ENCODE measurements around the gene CSF1.
"Not testable (repeated sequence)": the region's sequence is repeated elsewhere in the genome, so short reads cannot be mapped to it uniquely, and the experiment has no call there.

The CSF1 gene

DNA sequence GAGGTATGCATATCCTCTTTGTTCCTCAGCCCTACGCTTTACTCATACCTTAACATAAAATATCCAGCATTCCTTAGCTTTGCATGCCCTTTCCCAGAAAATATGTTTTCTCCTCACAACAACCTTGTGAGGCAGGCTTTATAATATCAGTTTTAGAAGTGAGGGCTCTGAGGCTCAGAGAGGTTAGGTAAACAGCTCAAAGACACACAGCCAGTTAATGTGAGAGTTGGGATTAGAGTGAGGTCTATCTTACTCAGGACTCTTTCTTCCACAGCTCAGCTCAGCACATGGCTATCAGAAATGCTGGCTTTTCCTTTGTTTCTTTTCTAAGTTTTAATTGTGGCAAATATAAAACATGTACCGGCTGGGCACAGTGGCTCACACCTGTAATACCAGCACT lies 27.9 kb downstream of the CSF1 start:
- no peak for DNase-seq (ENCODE audit: low read depth)

DNA sequence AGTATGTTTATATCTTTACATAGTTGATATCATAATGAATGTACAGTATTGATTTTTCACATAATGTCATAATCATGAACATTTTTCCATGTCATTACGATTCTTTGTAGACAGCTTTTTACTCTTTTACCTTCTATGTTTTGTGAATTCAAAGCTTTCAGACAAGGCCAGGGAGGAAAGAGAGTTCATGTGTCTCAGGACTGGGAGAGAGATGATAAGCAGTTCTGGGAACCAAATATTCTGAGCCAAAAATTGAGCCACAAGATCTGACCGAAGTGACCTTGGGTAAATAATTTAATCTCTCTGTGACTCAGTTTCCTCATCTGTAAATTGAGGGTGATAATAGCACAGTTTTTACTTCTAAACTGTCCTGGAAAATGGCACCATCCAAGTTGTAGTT lies 31.8 kb downstream of the CSF1 start:
- no peak for DNase-seq (ENCODE audit: low read depth)

DNA sequence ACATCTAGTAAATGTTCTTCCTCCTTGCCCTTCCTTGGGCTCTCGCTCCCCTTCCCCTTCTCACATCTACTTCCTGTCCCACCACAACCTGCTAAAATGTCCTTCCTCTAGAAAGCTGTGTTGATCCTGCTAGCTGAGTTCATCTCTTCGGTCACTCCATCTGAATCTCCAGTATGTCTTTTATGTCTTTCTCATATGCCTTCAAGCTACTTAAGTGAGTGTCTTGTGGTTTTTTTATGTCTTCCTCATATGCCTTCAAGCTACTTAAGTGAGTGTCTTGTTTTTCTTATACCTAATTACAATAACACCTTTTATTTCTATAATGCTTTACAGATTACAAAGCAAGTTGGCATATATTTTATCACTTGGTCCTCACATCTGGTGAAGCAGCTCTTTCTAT lies 33.9 kb downstream of the CSF1 start:
- peak; percentile 70 for DNase-seq (ENCODE audit: low read depth)

DNA sequence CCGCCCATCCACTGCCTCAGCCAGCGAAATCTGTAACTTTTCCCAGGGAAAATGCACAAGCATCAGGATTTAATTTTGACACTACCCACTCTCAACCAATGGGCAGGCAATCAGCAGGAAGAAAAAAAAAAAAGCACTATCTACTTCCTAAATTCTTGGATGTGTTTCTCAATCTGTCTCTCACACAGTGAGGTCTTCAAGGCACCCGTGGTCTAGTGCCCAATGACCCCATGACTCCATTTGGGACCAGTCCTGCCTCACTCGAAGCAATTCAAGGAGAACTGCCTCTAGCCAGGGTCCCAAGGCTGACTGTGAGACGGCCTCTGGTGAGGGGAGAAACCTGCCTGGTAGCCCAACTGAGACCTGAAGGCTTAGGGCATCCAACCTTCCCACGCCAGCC lies 35.9 kb downstream of the CSF1 start:
- no peak for DNase-seq (ENCODE audit: low read depth)

DNA sequence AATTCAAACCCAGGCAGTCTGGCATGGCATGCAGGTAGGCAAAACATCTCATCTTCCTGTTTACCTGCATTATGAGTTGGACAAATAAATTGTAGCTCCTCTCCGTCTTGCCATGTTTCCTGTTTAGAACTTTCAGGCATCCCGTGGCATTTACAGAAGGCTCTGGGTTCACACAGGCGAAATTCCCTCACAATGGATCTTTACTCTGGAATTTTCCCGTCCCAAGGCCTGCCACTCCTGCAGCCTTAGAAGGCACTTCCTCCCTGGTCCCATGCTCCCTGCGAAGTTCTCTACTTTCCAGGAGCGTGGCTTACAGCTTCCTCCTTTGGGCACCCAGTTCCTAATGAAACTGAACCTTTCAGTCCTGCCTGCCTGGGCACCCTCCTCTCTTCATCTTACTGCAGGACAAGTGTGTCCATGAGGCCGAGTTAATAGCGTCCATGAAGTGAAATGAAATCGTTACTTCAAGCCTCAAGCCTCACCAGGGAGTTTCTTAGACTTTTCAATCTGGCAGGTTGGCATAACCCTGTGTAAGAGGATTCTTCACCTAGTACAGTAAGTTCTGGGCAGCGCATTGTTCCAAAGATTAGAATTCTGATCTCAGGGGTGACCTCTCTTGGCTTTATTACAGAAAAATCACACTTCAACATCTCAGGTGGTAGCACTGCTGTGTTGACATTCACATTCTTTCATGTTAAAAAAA lies 37.1 kb downstream of the CSF1 start:
- DNase-seq (ENCODE audit: low read depth): no peak

DNA sequence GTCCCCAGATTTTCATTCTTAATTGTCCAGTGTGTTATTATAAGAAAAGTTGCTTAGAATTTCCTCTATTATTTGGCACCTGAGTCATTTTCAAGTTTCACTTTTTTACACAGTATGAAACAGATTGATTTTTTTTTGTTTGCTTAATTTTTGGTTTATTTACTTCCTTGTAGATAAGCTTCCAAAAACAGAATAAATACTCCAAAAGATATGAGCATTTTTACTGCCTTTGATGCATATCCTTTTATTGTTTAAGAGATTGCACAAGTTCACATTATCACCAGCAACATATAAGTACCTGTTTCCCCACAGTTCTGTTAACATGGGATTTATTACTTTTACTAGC lies 37.6 kb downstream of the CSF1 start:
- DNase-seq (ENCODE audit: low read depth): no peak

DNA sequence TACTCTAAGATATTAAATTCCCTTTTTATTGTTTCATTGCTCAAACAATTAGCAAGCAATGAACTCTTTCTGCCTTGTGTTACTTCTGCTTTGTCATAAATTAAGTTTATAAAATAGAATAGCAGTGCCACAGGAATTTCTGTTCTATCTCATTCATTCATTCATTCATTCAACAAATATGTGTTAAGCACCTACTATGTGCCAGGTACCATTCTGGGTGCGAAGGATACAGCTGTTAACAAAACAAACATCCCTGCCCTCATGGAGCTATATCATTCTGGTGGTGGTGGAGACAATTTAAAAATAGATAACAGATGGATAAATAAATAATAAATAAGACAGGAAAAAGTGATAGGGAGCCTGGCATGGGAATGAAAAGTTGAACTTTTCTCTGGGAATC lies 39.4 kb downstream of the CSF1 start:
- DNase-seq (ENCODE audit: low read depth): no peak

DNA sequence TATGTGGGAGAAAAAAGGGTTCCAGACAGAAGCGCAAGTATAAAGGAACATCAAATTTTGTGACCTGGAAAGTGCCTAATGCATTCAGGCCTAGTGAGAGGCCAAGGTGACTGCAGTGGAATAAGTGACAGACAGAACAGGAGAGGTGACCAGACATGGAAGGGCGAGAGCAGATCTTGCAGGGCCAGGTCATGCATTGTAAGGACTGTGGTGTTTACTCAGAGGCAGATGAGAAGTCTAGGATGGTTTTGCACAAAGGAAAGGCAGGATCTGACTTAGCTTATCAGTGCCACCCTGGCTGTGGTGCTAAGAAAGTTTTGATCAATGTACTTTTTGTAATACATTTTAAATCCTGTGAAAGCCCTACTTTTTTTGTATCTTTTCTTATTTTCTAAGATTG lies 39.9 kb downstream of the CSF1 start:
- DNase-seq (ENCODE audit: low read depth): no peak

DNA sequence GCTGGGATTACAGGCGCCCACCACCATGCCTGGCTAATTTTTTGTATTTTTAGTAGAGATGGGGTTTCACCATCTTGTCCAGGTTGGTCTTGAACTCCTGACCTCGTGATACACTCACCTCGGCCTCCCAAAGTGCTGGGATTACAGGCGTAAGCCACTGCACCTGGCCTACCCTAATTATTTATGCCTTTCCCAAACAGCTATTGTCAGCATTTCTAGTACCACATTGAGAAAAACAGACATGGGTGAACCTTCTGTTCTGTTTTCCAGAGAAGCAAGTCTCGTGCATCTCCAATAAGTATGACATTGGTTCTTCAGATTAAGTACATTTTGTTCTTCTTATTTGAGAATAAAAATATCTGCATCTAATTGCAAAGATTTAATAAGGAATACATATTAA lies 40.9 kb downstream of the CSF1 start:
- not testable (repeated sequence) for DNase-seq (ENCODE audit: low read depth)

DNA sequence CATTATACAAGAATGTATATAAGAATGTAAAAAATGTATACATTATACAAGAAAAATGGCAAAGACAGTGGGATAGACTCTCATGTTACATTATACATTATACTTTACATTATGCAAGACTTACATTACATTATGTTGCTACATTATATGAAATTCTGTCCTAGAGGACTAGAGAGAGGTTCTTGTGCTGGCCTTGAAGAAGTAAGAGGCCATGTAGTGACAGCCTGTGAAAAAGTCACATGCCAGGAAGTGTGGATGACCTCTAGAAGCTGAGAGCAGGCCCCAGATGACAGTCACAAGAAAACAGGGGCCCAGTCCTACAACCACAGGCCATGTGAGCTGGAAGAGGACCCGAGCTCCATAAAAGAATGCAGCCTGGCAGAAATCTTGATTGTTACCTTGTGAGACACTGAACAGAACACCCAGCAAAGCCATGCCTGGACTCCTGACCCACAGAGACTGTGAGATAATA lies 43.4 kb downstream of the CSF1 start:
- DNase-seq (ENCODE audit: low read depth): no peak

DNA sequence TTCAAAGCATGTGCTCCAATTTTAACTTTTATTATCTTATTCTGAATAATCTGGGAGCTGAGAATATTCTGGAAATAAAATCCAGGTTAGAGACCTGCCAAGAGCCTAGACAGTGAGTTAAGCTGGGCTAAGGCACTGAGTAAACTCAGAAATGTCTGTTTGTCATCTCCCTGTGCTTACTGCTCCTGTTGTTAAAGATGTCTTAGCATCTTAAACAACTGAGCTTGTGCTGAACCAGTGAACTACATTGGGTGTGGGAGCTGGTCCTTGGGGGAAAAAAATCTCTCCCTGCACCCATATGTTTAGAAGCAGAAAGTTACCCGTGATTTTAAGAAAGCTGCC lies 49.0 kb downstream of the CSF1 start:
- DNase-seq (ENCODE audit: low read depth): no peak

DNA sequence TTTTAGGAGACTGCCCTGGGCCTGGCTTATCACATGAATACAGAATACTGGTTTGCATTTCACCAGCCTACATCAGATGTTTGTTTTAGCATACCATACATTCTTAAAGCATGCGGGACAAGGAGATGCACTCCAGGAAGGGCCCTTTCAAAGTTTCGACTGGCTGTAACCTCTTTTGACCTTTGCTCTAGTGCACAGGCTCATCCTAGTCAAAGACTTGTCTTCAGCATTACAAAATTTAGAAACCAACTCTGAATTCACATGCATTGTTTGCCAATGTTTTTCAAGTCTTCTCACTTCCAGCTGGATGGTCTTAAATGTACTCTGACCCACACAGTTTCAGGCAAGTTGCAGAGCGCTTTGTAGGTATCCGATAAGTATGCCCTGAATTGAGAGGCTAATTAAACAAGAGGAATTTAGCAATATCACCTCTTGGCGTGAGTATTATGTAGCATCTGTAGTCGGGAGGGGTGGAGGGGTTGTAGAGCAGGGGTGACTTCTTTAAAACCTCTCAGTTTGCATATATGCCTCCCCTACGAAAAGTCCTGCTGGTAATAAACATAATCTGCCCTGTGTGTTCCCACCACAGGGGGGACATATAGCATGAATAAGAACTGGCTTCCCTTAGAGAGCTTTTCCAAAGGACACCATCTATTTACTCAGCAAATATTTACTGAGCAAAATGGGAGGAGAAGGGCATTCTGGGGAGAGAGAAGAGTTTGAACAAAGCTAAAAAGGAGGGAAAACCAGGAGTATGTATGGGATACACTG lies 49.5 kb downstream of the CSF1 start:
- peak; percentile 92 for DNase-seq (ENCODE audit: low read depth)

DNA sequence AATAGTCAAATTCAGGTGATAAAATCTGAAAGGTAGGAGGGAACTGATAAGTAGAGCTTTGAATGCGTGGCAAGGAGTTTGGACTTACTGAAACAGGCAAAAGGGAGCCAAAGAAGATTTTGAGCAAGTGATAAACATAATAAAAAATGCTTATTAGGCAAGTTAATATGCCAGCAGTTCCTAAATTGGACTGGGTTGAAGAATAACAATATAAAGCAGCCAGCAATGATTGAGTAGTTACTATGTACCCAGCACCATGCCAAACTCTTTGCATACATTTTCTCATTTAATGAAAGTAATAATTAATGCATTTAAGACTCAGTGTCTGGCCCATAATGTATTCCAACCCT lies 50.1 kb downstream of the CSF1 start:
- no peak for DNase-seq (ENCODE audit: low read depth)

DNA sequence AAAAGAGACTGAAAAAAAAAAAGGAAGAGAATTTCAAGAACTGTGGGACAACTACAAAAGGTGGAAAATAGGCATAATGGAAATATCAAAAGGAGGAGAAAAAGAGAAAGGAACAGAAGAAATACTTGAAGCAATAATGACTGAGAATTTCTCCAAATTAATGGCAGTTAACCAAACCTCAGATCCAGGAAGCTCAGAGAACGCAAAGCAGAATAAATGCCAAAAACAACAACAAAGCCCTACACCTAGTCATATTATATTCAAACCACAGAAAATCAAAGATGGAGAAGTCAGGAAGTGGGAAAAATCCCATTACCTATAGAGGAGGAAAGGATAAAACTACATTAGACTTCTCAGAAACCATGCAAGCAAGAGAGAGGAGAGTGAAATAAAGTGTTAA lies 53.2 kb downstream of the CSF1 start:
- DNase-seq (ENCODE audit: low read depth): no peak

DNA sequence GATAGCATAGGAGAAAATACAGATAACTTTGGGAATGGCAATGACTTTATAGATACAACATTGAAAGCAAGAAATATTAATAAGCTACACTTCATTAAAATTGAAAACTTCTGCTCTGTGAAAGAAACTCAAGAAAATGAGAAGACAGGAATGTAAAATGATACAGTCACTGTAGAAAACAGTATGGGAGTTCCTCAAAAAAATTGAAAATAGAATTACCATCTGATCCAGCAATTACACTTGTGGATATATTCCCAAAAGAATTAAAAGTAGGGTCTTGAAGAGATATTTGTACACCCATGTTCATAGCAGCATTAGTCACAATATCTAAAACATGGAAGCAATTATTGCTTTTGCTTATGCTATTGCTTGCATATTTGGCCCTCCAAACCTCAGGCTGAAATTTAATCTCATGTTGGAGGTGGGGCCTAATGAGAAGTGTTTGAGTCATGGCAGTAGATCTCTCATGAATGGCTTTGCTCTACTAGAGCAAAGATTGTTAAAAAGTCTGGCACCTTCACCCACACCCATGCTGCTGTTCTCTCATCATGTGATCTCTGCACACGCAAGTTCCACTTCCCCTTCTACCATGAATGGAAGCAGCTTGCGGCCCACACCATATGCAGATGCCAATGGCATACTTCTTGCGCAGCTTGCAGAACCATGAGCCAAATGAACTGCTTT lies 58.6 kb downstream of the CSF1 start:
- peak; percentile 80 for DNase-seq (ENCODE audit: low read depth)

DNA sequence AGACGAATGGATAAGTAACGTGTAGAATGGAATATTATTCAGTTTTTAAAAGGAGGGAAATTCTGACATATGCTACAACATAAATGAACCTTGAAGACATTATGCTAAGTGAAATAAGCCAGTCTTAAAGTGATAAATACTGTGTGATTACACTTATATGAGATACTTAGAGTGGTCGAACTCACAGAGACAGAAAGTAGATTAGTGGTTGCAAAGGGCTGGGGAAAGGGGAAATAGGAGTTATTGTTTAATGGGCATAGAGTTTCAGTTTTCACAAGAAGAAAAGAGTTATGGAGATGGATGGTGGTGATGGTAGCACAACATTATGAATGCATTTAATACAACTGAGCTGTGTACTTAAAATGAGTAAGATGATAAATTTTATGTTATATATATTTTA lies 59.3 kb downstream of the CSF1 start:
- no peak for DNase-seq (ENCODE audit: low read depth)

DNA sequence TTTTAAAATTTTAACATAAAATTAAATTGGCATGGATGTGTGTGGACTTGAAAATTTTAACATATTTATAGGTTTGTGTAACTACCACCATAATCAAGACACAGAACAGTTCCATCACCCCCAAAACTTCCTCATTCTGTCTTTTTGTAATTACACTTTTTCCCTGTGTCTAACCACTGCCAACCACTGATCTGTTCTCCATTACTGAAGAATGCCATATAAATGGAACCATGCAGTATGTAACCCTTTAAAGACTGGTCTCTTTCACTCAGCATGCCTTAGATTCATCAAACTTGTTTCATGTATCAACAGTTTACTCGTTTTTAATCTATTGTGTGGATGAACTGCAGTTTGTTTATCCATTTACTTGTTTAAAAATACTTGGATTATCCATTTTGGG lies 60.9 kb downstream of the CSF1 start:
- DNase-seq (ENCODE audit: low read depth): no peak

DNA sequence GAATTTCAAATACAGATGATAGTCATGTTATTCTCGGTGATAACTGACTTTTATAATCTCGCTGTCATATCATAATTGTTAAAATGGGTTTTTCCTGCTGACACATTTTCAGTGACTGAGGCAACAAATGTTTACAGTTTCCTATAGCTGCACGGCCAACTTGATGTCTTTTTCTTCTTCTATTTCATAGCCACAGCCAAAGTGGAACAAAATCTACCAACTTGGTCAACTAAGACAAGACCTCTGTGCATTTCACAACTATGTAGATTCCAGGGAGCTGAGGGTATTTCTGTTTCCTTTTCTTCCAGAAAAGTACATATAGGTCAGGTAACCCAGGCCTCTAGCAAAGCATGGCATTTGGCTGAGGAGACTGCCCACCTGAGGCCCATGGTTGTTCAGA lies 63.5 kb downstream of the CSF1 start:
- DNase-seq (ENCODE audit: low read depth): no peak

DNA sequence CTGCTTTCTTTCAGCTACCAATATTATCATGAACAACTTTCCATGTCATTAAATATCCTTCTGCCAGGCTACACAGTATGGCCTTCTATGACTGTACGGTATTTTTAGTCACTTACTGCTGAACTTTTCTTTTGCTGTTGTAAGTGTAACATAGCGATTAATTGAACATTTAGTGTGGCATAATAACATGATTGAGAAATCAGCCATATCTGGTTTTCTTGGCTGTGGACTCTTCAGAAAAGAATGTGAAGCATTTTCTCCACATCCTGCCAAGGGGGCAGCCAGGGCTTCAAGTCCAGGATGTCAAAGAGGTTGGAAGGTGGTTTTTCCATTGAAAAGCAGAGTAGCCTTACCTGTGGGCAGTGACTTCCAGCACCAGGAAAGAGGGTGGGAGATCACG lies 65.1 kb downstream of the CSF1 start:
- DNase-seq (ENCODE audit: low read depth): peak; percentile 94

DNA sequence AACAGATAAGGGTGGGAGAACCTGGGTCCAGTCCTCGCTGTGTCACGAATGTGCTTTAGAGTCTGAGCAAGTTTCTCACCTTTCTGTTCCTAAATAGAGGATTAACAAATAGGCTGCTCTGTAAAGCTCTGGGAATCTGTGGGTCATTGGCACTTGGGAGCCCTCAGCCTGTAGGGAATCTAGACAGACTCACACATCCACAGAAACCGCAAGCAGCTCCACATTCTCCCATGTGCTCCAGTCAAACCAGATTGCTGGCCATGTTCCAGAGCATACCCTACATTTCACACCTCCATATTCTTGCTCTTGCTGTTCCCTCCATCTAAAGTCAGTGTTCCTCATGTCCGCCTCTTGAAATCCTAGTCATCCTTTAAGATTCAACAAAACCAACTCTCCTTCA lies 66.1 kb downstream of the CSF1 start:
- DNase-seq (ENCODE audit: low read depth): no peak

DNA sequence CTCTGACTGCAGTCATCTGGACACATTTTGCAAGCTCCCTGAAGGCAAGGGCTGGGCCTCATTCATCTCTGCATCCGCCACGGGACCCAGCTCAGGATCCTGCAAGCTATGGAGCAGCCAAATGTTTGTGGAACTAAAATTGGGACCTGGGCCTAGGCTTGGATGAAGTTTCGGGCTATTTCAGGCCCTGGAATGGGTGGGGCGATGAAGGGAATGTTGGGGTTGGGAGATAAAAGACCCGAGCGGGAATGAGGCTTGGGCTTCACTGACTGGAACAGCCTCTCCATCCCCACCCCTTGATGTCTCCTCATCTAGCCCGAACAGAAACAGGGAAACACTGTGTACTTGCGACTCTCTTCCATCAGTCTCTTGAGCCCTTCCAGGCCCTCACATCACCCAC lies 66.6 kb downstream of the CSF1 start:
- no peak for DNase-seq (ENCODE audit: low read depth)

DNA sequence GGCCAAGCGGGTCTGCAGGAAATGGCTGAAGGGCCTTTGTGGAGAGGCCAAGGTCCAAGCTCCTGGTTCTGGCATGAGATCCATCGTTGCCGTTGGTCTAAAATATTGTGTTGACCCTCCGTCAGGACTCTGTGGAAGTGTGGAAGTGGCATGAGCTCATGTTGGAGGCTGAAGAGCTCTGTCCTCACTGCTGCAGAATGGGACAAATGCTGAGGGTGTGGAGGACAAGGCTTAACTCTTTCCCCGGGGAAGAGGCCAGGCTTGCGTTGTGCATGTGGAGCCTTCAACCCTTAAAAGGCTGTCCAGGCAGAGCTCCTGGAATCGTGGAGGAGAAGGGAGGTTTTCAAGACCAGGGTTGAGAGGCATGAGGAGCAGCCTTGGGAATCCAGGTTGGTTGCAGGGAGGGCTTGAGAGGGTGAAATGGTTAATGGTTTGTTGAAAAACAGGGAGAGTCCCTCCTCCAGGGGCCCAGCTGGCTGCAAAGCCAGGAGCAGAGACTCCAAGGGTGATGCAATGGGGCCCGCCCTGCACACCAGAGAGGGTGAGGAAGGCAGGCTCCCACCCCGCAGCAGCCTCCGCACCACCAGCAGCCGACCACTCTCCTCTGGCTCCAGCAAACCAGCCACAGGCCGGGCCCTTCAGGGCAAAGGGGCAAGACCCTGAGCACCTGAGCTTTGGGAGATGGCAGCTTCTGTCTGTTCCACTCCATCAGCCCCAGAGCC lies 67.2 kb downstream of the CSF1 start:
- no peak for DNase-seq (ENCODE audit: low read depth)

Measured in EH (cell line).